GM12873 (cell line): ENCODE data around the gene SCNN1A.

Source experiments
- CTCF ChIP-seq: IDR thresholded peaks from 2 replicates; pipeline ENCODE4 v1.5.1; 2012; ENCODE audit warnings: low read depth, mild to moderate bottlenecking, moderate library complexity, low read length, control low read depth; ENCODE audit not compliant: insufficient read depth; ENCODE audit errors: missing control alignments

The SCNN1A gene

GRCh38 chr12:6306599-6307220, 68.7 kb downstream of the SCNN1A start:
- TF ChIP-seq CTCF = no peak

GRCh38 chr12:6306151-6306550, 69.2 kb downstream of the SCNN1A start:
- TF ChIP-seq CTCF = no peak

GRCh38 chr12:6303071-6303470, 72.3 kb downstream of the SCNN1A start:
- TF ChIP-seq CTCF = no peak

- no peak for TF ChIP-seq CTCF
These were observed 72.7 kb downstream of the SCNN1A start for GRCh38 chr12:6302621-6303020.

- TF ChIP-seq CTCF = no peak
These were observed 73.6 kb downstream of the SCNN1A start for GRCh38 chr12:6301721-6302120.

GRCh38 chr12:6297170-6297569, 78.2 kb downstream of the SCNN1A start:
- no peak for TF ChIP-seq CTCF
